Measurements from ENCODE around the gene ETV4.
"Not testable (repeated sequence)": the region's sequence is repeated elsewhere in the genome, so short reads cannot be mapped to it uniquely, and the experiment has no call there.

The ETV4 gene

DNA sequence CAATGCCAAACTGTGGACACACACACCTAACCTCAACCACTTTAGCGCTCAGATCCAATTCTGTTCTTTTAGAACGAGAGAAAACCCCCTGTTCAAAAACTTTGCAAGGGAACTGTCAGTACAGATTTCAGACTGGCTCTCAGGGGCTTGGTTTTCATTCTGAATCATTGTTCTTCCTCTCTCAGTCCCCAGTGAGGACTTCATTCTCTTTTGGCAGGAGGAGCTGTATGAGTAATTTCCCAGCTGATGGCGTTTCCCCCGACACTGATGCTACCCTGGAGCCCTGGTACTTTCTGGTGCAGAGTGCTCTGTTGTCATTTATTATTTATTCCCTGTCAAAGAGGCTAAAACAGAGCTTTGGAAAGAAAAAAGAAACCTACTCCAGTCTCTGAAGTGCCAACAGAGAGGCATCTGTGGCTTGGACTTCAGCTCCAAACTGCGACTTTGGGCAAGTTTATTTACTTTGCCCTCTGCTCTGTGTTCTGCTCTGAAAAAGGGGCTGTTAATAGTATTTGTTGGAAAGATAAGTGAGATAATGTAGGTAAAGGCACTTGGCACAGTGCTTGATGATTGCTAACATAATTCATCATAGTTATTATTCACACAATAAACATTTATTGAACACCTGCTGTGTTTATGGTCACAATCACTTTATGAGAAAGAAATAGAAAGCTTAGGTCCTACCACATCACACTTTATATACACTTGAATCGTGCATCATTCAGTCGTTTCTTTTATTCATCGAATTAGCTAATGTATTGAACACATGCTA is 28.3 kb downstream of the ETV4 start:
- in situ Hi-C loops (cut with MboI; ENCODE audit: low sequenced_read_pairs): no loop called here

DNA sequence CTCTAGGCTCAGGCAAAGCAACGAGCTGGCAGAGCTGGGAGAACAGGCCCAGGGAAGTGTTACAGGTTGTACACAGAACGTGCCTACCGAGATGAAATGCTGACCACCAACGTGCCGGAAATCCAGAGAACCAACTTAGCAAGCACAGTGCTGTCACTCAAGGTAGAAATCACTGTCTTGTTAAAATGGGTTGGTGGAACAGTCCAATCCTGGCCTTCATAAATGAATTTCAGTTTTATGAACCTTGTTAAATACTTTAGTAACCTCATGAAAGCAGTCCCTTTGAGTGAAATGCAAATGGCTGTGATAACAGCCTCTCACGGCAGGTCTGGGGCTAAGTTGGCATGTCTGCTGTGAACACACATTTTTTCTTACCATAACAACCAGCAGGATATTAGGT is 29.0 kb downstream of the ETV4 start:
- in situ Hi-C loops (cut with MboI; ENCODE audit: low sequenced_read_pairs): no loop called here

GRCh38 chr17:43515656-43516055 is 30.5 kb downstream of the ETV4 start:
- in situ Hi-C loops (cut with MboI; ENCODE audit: low sequenced_read_pairs): no loop called here

DNA sequence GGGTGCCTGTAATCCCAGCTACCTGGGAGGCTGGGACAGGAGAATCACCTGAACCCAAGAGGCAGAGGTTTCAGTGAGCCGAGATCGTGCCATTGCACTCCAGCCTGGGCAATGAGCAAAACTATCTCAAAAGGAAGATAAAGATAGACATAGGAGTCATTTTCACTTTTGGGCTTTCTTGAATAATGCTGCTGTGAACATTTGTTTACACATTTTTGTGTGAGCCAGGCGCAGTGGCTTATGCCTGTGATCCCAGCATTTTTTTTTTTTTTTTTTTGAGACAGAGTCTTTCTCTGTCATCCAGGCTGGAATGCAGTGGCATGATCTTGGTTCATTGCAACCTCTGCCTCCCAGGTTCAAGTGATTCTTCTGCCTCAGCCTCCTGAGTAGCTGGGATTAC is 34.9 kb downstream of the ETV4 start:
- in situ Hi-C loops (cut with MboI; ENCODE audit: low sequenced_read_pairs): not testable (repeated sequence)

DNA sequence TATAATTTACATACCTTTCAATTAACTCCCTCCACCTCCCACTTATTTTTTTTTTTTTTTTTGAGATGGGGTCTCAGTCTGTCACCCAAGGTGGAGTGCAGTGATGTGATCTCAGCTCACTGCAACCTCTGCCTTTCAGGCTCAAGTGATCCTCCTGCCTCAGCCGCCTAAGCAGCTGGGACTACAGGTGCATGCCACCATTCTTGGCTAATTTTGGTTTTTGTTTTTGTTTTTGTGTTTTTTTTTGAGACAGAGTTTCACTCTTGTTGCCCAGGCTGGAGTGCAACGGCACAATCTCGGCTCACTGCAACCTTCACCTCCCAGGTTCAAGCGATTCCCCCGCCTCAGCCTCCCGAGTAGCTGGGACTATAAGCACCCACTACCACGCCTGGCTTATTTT is 36.7 kb downstream of the ETV4 start:
- in situ Hi-C loops (cut with MboI; ENCODE audit: low sequenced_read_pairs): not testable (repeated sequence)

DNA sequence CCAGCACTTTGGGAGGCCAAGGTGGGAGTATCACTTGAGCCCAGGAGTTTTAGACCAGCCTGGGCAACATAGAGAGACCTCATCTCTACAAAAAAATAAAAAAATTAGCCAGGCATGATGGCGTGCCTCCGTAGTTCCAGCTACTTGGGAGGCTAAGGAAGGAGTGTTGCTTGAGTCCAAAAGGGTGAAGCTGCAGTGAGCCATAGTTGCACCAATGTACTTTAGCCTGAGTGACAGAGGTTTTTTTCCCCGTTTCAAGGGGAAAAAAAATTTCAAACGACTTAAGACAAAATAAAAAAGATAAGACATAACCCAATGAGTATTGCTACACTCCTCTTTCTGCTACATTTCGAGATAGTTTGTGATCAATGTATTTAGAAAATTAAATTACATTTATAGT is 55.5 kb downstream of the ETV4 start:
- in situ Hi-C loops (cut with MboI; ENCODE audit: low sequenced_read_pairs): no loop called here

- in situ Hi-C loops (cut with MboI; ENCODE audit: low sequenced_read_pairs): loop anchor here (5.0 kb wide), 1 partner anchor 82 kb away; no protein-coding TSS in a partner anchor
Observed at GRCh38 chr17:43483674-43484551, 62.2 kb downstream of the ETV4 start, which contains the start of gene DHX8. TSS of gene DHX8 (plus strand) at chr17:43483975. CDS start at chr17:43484038, 63 bp downstream.

- in situ Hi-C loops (cut with MboI; ENCODE audit: low sequenced_read_pairs): loop anchor here (5.0 kb wide), 1 partner anchor 80 kb away; no protein-coding TSS in a partner anchor
Observed at GRCh38 chr17:43482103-43483012, 63.8 kb downstream of the ETV4 start.

DNA sequence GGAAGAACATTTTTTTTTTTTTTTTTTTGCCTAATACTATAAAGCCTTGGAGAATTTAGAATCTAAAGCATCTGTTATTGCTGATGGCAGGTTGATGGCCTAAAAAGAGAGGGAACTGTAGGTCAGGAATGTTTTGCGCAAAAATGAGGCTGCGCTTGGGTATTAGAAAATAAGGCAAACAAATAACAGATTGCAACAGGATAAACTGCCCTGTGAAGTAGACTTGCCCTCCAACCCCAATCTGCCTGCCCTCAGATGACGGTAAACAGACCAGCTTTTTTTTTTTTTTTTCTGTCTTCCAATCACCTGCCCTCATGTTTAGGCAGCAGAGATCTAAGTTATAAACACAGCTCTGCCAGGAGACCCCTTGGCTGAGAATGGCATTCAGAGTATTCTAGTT is 66.2 kb downstream of the ETV4 start:
- in situ Hi-C loops (cut with MboI; ENCODE audit: low sequenced_read_pairs): loop anchor here (5.0 kb wide), 1 partner anchor 78 kb away; no protein-coding TSS in a partner anchor

All from HL-60/S4 (cell line).